ENCODE measurements around the gene IMPDH2.

Gene IMPDH2

DNA sequence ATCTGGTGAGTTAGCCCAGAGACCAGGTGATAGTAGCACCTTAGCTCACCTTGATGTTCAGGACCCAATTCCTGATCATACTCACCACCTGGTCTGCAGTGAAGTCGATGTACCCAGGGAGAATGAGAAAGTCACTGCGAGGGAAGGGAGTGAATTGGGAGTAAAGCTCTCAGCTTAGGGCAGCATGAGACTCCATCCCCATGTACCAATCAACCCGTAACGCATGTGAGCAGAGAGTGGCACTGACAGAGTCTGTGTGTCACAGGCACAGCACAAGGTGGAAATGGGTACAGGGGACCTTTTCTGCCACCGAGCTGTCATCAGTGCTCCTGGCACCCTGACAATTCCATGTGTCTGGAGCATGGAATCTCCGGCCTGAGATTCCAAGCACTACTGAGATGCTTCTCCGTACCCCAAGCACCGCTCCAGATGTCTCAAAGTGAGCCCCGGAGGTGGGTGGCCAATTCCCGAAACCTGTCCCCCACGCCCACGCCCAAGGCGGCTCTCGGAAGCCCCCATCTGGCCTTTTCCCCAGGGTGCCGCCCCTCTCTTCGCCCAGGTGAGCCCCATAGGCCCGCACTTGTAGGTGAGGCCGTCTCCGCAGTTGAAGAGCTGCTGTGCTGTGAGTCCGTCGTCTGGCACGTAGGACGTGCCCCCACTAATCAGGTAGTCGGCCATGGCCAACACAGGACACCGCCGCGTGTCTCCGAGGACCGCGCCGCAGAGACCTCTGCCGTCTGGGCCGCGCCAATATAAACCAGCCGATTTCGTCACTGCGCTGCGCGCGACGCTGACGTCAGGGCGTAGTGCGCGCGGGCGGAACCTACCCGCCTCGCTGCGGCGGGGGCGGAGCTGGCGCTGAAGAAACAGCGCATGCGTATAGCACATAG lies at the start of gene IMPDH2:
IMPDH2 (minus strand) TSS at position 726 of the 890 bp plus-strand sequence; CDS start at position 678, 48 bp downstream.
- no peak for TF ChIP-seq CTCF (IDR thresholded peaks at IDR 0.05; ENCODE audit: extremely low read depth, missing control alignments)
- DNase-seq (ENCODE audit: low spot score): peak; percentile 89

DNA sequence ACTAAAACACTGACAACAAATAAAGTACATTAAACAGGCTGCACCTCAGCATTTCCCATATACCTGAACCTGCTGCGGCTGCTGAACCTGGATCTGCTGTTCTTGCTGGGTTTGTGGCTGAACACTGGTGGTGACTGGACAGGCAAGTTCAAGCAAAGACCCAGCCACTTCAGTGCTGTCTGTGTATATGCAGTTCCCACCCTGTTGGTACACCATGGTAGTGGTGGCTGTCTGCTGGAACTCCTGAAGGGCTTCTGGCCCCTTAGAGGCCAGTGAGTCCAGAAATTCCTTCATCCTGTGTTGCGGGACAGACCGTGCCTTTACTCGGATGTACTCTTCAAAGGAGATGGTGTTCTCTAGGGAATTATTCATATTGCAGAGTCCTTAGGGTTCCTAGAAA lies 47.4 kb upstream of the IMPDH2 start:
- no peak for TF ChIP-seq CTCF (IDR thresholded peaks at IDR 0.05; ENCODE audit: extremely low read depth, missing control alignments)
- DNase-seq (ENCODE audit: low spot score): no peak

- DNase-seq (ENCODE audit: low spot score): no peak
These were observed 46.9 kb upstream of the IMPDH2 start for GRCh38 chr3:49076116-49076515.

GRCh38 chr3:49058011-49058410 lies 28.8 kb upstream of the IMPDH2 start:
- TF ChIP-seq CTCF (IDR thresholded peaks at IDR 0.05; ENCODE audit: extremely low read depth, missing control alignments): no peak
- no peak for DNase-seq (ENCODE audit: low spot score)

More at GRCh38 chr3:49076116-49076515, 46.9 kb upstream of the IMPDH2 start:
- TF ChIP-seq CTCF (IDR thresholded peaks at IDR 0.05; ENCODE audit: extremely low read depth, missing control alignments): no peak

GRCh38 chr3:49057268-49057667 lies 28.1 kb upstream of the IMPDH2 start:
- no peak for TF ChIP-seq CTCF (IDR thresholded peaks at IDR 0.05; ENCODE audit: extremely low read depth, missing control alignments)
- no peak for DNase-seq (ENCODE audit: low spot score)

GRCh38 chr3:49054344-49054862 lies 25.2 kb upstream of the IMPDH2 start:
- no peak for DNase-seq (ENCODE audit: low spot score)
- TF ChIP-seq CTCF (IDR thresholded peaks at IDR 0.05; ENCODE audit: extremely low read depth, missing control alignments): no peak

GRCh38 chr3:49053543-49053942 lies 24.3 kb upstream of the IMPDH2 start:
- DNase-seq (ENCODE audit: low spot score): no peak
- TF ChIP-seq CTCF (IDR thresholded peaks at IDR 0.05; ENCODE audit: extremely low read depth, missing control alignments): no peak
